Hematopoietic multipotent progenitor cell (in vitro differentiated cells): ENCODE data around the gene RASD2. TPM values are rescaled to one million over a fixed set of nuclear protein-coding genes. Genes with fewer than 3 reads are reported as not detected.

Experiments
- DNase-seq, 3 donors: peaks; one replicate each; pipeline ENCODE4 v3.0.0-alpha.2; 2011 to 2015; ENCODE audit warnings: low read depth in 2 of 3, low spot score in 2 of 3
- total RNA-seq: library from RNA; depleted of rRNA; stranded (reverse); fragments of >200 nt; gene quantifications from one replicate; pipeline ENCODE4 v1.2.3, GENCODE V29; 2012

Gene RASD2
- total RNA-seq, 1 donor: under 0.01 TPM

DNA sequence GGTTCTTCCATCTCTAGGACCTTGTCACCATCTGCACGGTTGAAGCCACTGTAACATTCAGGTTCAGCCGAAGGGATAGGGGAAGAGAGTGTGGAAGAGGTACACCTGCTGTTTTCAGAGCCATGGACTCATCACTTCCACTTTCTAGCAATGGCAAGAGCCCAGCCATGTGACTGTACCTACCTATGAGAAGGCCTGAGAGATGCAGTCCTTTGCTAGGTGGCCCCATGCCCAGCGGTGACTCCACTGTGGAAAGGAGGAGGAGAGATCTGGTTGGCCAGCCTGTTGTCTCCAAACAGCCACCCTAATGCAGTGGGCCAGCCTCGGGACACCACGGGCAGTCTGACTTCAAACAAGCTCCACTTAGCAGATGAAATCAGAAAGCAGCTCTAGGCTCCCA, 16.0 kb downstream of the RASD2 start:
- no peak for DNase-seq

DNA sequence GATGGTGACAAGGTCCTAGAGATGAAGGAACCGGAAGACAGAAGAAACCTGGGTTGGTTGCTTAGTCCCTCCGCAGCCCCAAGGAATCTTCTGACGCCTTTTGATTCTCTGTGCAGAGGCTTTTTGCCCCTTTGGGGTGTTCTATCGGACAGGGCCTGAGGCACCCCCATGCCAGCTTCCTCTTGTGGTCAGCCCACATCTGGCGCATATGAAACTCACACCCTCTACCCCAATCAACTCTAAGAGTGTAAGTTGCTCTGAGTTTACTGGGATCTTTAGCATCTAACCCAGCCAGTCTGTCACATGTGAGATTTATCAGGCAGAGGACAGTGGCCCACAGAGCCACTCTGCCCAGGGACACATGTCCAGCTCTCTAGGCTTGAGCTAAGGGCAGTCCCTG, 17.4 kb downstream of the RASD2 start:
- DNase-seq: peak in 1 of 3 donors; percentile 25

DNA sequence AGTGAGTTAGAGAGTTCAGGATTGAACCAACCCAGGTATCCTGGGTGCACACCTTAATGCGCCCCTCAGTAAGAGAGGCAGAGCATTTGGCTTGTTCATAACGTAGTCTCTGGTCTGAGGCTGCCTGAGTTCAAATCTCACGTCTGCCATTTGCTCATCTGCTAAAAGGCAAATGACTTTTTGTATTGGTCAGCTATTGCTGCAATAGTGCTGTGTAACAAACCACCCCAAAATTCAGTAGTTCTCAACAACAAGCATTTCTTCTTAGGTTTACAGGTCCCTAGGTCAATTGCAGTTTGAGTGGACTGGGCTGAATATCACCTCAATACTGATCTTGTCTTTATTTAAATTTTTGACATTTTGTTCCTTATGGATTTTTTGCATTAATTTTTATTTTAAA, 18.1 kb downstream of the RASD2 start:
- DNase-seq: no peak

- no peak for DNase-seq
Observed at GRCh38 chr22:35559354-35560005, 18.8 kb downstream of the RASD2 start.

- DNase-seq: no peak
Observed at GRCh38 chr22:35560366-35560765, 19.7 kb downstream of the RASD2 start.

- no peak for DNase-seq
Observed at GRCh38 chr22:35560824-35561223, 20.2 kb downstream of the RASD2 start.

DNA sequence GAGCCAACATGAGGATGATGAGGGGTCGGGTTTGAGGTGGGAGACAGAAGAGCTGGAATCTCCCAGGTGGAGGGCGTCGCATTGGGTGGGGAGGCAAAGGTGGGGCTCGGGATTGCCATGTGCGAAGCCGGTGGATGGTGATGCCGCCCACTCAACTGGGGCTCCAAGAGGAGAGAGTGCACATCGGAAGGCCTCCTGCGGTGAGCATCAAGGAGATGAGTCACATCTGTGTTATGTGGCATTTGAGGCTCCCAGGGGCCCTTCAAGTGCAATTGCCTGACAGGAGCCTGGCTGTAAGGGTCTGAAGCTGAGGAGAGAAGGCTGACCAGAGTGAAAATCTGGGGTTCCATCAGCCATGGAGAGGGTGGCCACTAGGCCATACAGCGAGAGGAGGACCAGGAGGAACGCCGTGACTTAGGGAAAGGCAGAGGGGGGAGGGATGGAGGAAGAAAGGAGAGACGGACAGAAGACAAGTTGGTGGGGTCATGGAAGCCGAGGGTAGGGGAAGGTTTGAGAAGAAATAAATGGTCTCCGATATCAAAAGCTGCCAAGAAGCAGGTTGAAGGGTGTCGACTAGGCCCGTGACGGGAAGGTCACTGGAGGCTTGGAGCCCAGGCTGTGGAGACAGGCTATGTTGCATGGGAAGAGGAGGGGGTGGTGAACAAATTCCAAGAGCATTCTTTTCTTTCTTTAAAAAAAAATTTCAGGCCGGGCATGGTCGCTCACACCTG, 21.3 kb downstream of the RASD2 start:
- DNase-seq: no peak

GRCh38 chr22:35563211-35563610, 22.6 kb downstream of the RASD2 start:
- no peak for DNase-seq

- DNase-seq: no peak
Observed at GRCh38 chr22:35564975-35565867, 24.6 kb downstream of the RASD2 start.

DNA sequence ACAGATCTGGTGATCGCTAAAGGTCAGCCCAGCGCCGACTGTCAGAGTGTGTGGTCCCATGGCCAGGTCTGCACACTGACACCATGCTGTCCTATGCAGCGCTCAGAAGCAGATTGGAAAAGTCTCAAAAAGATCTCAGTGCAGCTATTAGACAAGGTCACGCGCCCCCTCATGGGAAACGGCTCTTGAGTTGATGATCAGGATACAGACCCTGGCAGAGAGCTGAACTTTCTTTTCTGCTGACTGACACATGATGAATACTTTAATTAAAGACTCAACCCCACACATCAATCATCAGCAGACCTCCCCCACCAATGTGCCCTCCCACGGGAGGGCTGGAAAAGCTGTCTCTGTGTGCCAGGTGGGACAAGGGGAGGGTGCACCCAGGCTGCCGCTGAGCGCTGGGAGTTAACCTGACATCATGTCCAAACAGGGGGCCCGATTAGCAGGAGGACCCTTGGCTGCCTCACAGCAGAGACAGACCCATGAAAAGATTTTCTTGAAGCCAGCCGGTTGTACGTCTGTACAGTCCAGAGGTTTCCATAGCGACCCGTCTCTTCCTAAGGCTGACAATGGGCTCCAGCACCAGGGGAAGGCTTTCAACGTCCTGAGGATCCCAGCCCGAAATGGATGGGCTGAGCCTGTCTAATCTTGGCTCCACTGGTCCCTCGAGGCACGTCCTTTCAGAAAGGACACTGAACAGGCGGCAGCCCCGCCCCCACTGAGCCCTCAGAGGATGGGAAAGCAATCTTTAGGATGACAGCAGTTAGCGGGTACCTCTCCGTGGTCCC, 26.9 kb downstream of the RASD2 start:
- no peak for DNase-seq

DNA sequence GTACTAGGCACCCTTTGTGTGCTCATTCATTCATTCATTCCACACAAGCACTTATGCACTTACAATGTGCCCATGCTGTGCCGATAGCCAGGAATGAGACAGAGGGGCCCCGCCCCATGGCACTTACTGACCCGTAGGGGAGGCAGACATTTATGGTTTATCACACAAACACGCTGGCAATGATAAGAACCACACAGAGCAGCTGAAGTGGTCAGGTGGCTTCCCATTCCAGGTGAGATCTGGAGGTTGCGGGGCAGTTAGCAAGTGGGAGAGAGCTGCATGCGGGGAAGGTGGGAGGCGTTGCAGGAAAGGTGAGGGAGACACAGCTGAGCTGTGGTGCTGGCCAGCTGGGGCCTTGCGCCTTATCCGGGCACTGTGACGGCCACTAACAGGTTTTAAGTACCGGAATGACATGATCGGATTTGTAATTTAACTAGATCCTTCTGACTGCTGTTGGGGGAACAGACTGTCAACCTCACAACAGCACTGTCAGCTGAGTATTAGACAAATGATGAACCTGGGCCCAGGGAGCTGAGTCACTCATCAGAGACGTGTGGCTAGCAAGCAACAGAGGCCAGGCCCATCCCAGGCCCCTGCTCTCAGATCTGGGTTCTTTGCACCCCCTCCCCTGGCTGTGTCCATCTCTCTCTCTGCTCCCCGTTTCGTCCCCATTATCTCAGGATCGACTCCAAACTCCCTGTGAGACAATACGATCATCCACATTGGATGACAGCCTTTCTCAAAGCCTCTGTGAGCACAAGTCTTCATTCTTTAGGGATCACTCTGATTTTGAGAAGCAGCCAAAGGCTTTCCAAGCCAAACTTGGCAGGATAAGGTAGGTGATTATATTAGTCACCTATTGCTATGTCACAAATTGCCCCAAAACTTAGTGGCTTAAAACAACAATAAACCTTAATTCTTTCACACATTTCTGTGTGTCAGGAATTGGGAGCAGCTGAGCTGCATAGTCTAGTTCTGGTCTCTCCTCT, 28.4 kb downstream of the RASD2 start:
- DNase-seq: no peak

DNA sequence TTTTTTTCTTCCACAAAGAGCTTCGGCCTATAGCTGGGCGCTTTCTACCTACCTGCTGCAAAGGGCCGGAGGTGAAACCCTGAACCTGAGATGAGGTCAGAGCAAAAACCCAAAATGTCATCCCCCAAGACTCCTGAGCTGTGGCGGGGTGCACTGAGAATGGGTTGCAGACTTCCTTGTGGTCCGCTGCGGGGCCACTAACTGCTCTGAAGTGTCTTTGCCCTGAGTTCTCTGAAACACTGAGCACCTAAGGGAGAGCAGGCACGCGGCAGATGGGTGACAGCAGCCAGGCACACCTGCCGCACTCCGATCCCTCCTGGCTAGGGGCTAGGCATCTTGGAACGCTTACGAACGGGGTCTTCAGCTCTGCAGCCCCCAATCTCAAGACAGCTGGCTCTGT, 29.3 kb downstream of the RASD2 start:
- DNase-seq: no peak

DNA sequence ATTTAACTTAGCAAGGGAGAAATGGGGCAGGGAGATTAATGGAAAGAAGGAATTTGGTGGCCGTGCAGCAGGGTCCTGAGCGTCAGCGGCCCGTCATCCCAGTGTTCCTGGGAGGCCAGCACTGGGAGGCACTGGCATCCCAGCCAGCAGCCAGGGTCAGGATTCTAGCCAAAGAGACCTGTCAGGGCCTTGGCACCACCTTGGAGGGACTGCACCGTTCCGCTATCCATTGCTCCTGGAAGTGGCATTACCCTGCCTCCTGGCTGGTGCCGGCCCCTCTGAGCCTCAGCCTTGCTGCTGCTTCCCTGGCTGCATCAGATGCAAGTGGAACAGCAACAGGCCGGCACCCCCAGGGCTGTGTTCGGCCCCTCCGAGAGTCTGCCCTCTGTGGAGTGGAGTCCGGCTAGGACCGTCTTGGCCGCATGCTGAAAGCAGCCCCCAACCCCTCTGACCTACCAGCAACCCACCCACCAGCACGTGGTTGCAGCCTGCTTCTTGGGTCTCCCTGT, 30.1 kb downstream of the RASD2 start:
- no peak for DNase-seq

DNA sequence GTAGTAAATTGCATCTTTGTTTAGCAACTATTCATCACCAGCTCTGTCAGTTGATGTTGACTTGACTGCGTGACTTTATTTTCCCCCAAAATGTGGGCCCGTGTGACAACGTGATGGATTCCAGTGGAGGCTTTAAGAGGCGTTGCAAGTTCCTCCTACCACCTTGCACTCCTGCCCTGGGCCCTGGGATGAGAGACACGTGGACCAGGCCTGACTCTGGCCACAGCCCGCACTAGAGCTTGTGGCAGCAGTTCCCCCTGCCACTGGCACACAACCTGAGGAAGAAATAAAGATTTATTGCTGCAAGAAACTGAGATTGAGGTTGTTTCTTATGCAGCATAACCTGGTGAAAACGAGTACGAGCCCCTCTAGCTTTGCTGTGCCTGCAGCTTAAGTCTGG, 31.9 kb downstream of the RASD2 start:
- no peak for DNase-seq

GRCh38 chr22:35575116-35575748, 34.6 kb downstream of the RASD2 start:
- no peak for DNase-seq

DNA sequence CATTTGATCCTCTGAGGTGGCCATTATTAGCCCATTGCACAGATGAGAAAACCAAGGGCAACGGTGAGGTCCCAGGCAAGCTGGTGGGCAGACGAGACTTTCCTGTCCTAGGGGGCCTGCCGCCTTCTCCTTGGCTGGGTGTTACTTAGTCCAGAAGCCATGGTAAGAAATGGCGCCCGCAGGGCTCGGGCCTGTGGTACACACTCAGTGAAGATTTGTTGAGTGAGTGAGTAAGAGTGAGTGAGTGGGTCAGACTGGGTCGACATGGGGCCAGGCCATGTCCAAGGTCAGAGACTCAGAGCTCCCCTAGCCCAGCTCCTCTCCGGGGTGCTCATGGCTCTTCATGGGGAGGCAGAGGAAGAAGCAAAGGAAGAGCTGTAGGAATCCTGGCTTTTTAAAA, 36.0 kb downstream of the RASD2 start:
- DNase-seq: no peak

GRCh38 chr22:35577799-35578659, 37.4 kb downstream of the RASD2 start:
- no peak for DNase-seq
